Hypothalamus (tissue), 51 donors: ENCODE results near the gene PACSIN1.
A peak's percentile ranks its signal among the peaks of the same experiment; 100 is the strongest.

Experiments
- DNase-seq, 51 donors: peaks; one replicate each; lab custom pipeline; 2025; lab: John Stamatoyannopoulos, UW

PACSIN1 gene

DNA sequence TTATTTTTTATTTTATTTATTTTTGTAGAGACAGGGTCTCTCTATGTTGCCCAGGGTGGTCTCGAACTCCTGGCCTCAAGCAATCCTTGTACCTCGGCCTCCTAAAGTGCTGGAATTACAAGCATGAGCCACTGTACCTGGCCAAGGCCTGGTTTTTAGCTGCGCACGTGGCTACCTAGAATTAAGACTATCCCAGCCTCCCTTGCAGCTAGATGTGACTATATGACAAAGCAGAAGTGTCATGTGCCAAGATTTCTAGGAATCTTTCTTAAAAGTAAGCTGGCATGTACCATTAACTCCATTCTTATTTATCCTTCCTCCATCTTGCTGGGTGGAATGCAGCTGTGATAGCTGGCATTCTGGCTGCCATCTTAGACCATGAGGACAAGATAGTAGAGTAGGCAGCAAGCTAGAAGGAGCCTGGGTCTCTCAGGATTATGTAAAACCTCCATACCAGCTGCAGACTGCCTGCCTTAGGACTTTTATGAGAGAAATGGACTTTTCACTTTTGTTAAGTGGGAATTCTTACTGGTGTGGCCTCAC lies 92.4 kb downstream of the PACSIN1 start:
- DNase-seq = no peak

DNA sequence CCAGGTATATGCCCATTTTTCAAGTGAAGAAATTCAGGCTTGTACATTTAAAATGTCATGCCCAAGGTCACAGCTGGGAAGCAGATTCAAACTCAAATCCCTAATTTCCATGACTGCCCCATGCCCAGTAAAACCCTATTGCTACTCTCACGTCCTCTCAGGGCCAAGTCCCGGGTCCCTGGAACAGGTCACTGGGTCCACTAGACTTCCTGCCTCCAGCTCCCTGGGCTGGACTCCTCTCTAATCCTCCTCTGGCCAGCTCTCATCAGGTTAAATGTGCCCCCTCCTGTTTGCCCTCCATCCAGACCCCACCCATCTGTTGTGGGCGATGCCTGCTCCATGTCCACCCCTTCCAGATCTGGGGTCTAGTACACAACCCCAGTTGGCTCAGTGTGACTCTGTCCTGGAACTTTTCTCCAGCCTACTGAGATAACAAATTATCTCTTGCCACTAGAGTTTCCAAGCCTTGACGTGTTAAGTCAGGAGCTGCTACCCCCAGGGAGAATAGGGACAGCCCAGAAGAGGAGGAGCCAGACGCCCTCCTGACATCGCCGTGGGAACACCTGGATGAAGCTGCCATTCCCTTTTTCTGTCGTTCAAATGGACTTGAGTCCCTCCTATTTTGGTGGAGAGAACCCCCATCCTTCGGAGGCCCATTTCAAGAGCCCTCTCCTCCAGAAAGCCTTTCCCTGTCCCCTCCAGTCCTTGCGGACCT lies 93.9 kb downstream of the PACSIN1 start:
- DNase-seq = no peak

GRCh38 chr6:34560366-34561226 lies 94.7 kb downstream of the PACSIN1 start:
- peak in 3 of 51 donors; percentile 3 to 58 (median 12) for DNase-seq

DNA sequence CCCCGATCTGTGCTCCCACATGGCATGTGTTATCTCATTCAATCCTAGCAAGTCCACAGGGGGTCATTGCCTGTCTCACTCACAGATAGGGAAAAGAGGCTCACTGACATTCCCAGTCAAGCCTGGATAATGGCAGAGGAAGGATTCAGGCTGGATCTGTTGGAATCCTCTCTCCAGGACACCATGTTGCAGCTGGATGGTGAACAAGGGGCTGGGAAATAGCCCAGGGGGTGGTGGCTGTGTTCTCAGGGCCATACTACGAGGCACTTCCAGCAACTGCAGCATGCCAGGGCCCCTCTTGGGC lies 95.3 kb downstream of the PACSIN1 start:
- DNase-seq = no peak

- no peak for DNase-seq
Observed at GRCh38 chr6:34562350-34562749, 96.5 kb downstream of the PACSIN1 start.

- no peak for DNase-seq
Observed at GRCh38 chr6:34562861-34563512, 97.1 kb downstream of the PACSIN1 start.

- DNase-seq = no peak
Observed at GRCh38 chr6:34563513-34563870, 97.6 kb downstream of the PACSIN1 start.

- no peak for DNase-seq
Observed at GRCh38 chr6:34564181-34564580, 98.3 kb downstream of the PACSIN1 start.

DNA sequence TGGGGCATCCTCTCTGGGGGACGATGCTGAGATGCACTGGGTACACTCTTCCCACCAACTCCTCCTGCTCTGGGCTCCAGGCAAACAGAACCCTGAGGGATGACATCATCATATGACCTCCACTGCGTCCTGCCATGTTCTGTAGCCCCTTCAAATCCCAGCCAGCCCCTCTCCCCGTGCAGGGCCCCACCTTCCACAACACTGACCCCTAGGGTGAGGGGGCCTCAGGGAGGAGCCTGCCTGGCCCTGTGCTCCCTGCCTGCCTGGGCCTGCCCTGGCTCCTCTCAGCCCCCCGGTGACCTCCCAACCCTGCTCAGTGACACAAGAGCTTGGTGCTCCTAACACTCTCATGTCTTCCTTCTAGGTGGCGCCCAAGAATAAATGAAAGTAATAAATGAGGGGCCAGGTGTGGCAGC lies 99.9 kb downstream of the PACSIN1 start:
- no peak for DNase-seq

DNA sequence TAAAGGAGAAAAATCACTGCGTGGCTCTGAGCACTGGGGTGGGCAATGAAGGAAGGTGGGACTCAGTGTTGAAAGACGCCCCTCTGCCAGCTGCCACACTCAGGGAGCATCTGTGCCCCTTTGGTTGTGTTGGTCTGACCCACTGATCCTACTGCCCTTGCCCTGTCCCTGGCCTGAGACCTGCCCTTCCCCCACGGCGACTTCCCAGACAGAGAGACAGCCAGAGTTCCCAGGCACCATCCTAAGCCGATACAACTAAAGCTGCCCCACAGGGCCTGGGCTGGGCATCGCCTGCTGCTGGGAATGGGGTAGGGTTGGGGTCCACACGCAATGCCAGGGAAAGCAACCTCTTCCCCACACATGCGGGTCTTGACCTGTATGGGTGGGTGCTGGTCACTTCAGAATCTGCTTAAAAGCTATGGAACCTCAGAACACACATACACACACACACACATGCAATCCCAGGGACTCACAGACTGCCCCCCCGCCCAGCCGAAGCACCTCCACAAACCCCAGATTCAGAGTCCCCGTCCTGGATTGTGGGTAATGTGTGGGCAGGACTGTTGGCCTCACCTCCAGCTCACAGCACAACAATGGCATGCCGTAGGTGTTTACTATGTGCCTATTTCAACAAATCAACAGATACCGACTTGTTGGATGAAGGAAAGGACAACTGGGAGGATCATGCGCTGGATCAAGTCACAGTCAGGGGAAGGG lies 101.1 kb downstream of the PACSIN1 start:
- no peak for DNase-seq

DNA sequence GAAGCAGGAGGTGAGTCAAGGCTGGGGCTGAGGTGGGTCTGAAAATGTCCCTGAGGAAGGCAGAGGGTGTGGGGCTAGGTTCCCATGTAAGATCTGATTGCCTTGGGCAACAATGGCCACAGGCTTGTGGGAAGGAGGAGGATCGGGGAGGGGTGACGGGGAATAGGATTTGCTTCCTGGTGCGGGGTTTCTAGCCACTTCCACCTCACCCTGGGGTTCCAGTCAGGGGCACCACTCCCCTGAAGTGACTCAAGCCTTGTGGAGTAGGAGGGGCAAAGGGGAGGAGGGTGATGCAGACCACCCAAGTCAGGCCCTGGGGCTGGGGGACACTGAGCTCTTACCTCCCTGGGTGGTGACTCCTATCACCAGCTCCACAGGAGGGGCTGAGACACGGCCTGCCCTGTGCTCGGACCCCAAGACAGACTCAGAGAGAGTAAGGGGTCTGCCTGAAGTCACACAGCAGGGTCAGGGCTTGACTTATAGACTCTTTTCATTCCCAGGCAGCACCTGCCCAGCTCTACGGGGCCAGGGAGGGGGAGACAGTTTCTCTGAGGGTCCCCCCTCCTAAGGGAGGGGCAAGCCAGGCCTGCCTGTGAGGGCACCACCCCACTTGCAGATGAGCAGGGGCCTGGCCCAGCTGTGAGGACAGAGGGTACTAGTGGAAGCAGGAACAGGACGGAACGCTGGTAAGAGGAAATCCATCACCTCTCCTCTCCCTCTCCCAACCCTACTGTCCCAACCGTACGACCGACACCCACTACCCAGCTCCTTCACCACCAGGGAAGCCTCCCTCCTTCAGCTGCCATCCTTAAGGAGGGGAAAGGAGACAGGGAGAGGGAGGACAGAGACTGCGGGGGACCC lies 102.7 kb downstream of the PACSIN1 start:
- no peak for DNase-seq

DNA sequence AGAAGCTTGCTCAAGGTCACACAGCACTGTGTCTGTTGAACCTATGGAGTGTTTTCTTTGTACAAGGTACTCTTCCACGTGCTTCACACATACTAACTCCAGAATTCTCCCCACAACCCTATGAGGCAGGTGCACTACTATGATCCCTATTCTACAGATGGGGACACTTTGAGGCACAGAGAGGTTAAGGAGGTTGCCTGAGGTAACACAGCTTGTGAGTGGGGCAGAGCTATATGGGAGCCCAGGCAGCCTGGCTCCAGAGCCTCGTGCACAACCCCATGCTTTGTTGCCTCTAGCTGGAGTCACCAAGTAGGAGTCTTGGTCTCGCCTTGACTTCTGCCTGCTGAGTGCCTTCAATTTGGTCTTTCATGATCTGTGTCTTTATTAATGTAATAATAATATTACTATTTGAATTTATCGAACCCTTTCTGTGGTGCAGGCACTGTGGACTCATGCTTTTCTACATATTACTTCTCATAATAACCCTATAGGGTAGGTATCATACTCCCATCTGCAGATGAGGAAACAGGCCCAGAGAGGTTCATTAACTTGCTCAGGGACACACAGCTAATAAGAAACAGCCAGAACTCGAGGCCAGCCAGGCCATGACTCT lies 103.6 kb downstream of the PACSIN1 start:
- no peak for DNase-seq

- DNase-seq = no peak
Observed at GRCh38 chr6:34570066-34570833, 104.4 kb downstream of the PACSIN1 start.

- DNase-seq = no peak
Observed at GRCh38 chr6:34571388-34571787, 105.5 kb downstream of the PACSIN1 start.

DNA sequence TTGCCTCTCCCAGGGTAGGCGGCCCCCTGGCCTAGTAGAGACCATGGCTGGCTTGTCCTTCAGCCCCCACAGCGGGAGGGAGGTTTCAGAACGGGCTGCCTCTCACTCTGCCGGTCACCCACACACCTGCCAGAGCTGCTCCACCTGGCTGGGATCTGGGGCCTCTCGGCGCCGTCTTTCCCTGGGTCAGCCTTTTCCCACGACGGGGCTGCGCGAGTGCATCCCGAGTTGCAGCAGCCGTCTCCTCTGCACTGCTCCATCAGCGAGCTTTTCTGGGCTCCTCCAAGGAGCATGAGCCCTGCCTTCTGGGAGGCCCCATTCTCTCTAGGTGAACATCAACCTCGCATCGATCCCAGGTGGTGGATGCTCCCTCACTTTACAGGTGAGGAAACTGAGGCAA lies 106.1 kb downstream of the PACSIN1 start:
- no peak for DNase-seq

DNA sequence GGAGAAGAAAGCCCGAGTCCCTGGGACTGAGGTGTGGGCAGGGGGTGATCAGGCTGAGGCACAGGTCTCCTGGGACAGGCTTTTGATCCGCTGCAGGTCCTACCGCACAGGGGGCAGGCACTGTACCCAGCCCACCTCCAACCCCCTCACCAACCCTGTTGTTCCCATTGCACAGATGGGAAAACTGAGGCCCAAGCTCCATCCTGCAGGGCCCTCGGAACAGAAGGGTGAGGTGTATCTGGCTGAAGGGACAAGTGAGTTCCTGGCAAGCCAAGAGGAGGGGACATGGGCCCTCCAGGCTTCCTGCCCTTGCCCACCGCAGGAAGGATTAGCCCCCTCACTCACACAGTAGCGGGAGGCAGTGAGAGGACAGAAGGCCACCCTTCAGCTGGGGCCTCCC lies 106.7 kb downstream of the PACSIN1 start:
- DNase-seq = no peak

- no peak for DNase-seq
Observed at GRCh38 chr6:34573567-34574183, 107.8 kb downstream of the PACSIN1 start.

DNA sequence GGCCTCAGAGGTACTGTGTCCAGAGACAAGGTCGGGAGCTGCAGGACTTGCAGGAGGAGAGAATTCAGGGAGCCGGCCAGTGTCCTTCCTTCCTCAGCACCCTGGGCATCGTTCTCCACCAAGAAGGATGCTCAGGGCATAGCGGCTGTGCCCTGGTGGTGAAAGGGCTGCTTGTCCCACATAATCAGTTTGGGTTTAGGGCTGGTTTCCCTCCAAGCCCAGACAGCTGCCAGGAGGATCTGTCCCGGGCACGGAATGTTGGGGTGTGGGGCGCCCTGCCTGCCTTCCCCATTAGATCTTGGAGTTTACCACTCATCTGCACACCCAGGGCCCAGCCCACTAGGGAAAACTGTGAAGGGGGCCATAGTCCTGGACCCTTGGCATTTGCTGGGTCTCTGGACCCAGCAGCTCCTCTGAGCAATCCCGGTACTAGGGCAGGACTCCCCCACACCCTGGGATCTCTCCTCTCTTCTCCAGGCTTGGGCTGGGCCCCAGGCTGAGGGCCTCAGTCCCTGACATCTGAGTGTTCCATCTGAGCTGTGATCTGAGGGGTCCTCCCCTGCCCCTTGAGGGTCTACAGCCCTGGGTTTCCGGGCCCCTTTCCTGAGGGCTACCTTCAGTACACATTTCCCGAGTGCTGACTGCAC lies 108.9 kb downstream of the PACSIN1 start:
- no peak for DNase-seq
